Stimulated activated CD4-positive, alpha-beta T cell treated with anti-CD3 and anti-CD28 coated beads, TNF-alpha, amount 100 ng/mL, for 4 hours (primary cell): ENCODE measurements around the gene TMEM86B.
"Not testable (repeated sequence)": the region's sequence is repeated elsewhere in the genome, so short reads cannot be mapped to it uniquely, and the experiment has no call there.

Experiments used
- DNase-seq, 3 experiments: peaks; one replicate each; pipeline ENCODE4 v3.0.0-alpha.2; 2020; ENCODE audit warnings: low read depth in 3 of 3

Gene TMEM86B

DNA sequence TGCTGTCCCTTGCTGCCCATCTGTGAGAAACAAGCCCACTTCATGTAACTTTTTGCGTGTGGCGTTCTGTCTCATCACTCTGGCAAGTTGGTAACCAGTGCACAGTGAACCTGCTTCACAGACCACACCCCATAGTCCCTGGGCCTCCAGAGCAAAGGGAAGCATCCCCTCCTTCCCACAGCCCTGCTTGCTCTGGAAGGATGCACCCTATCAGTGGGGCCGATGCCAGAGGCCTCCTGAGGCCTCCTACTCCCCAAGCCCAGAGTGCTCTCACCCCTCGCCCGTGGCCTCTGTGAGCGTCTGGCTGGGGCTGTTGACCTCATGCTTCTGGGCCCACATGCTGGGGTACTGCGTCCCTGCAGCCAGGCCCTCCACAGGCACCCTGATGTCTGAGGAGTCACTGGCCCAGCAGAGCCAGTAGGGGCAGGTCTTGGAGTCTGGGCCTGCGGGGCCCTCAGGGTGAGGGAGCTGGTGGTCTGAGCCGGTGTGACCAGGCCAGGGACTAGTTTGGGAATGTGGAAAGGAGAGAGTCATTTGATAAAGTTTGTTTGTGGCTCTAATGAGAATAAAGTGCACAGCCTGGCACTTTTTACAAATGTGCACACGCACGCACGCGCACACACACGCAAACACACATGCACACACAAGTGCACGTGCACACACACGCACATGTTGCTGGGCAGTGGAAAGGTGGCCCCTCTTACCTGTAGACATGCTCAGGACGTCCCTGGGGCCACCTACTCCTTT, 5.1 kb downstream of the TMEM86B start:
- DNase-seq, result no peak

DNA sequence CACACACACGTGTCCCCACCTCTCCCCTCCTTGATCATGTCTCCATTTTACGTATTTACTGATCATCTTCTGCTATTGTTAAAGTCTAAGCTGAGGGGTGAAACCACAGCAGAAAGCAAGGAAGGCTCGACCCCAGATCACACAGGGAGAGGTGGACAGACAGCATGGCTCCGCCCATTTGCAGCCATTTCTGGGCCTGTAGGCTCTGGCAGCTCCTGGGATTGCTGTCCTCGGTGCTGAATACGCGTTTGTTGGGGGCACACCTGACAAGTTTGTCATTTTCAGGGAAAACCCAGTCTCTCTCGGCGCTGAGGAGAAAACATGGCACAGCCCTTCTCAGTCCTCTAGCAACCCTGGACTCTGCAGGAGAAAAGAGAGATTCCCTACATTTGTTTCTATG, 8.0 kb downstream of the TMEM86B start:
- DNase-seq, result no peak

DNA sequence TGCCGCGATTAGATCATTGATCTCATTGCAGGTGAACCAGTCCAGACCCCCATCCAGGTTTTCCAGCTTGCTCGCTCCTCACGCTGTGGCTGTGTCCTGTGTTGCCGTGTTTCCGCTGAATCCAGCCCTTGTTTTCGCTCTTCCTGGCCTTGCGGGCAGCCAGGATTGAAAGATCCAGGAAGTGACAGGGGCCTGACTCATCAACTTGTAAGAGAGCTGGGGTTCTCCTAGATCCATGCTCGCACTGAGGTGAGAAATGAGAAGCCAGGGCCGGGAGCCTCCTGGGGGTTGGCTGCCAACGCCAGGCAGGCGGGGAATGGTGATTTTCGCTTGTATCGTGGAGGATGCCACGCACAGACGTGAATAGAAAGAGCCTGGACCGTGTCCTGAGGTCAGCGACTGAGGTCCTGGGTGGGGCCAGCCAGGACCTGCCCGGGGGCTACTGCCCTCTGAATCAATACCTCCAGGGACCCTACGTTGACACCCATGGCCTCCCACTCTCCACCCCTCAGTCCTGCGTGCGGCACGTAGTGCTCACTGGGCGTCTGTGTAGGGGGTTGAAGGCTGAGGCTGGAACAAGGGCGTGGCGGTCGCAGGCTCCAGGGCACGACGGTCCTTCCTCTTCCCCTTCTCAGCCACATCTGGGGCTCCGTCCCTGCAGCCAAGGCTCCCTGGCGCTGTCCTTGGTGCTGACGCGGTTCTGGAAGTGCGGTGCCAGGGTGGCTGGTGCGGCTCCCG, 11.9 kb downstream of the TMEM86B start:
- peak in 1 of 3 experiments; percentile 18 for DNase-seq

DNA sequence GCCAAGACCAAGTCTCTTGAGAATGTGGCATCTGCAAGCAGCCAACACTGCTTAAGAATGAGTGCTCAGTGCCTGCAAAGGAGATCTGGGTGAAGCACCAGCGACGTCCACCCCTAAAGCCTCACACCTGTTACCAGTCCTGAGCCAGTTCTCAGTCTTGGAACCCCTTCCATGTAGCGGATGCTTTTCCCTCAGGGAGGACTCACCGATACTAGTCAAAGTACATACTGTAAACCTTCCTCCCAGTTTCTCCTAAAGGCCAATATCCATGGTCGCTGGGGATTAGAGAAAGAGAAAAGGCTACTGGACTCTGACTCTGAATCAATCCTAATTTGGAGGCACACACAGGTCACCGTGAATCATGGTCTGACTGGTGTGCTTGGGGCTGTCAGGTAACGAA, 15.0 kb downstream of the TMEM86B start:
- DNase-seq, result no peak

DNA sequence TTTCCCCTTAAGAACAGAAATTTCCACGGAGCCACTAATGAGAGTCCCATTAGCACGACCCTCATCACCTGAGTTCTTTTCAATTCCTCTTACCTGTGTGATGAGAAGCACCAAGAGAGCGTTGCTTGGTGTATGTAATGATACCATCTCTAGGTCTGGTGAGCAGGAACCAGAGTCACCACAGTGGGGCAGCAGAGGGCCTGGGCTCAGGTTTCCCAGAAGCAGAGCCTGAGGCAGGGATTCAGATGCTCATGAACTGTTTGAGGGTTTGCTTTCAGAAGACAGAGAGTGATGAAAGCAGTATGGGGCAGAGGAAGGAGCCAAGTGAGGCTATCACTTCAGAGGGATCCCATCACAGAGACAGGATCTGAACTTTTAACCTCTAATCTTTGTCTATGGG, 16.1 kb downstream of the TMEM86B start:
- DNase-seq, result no peak

DNA sequence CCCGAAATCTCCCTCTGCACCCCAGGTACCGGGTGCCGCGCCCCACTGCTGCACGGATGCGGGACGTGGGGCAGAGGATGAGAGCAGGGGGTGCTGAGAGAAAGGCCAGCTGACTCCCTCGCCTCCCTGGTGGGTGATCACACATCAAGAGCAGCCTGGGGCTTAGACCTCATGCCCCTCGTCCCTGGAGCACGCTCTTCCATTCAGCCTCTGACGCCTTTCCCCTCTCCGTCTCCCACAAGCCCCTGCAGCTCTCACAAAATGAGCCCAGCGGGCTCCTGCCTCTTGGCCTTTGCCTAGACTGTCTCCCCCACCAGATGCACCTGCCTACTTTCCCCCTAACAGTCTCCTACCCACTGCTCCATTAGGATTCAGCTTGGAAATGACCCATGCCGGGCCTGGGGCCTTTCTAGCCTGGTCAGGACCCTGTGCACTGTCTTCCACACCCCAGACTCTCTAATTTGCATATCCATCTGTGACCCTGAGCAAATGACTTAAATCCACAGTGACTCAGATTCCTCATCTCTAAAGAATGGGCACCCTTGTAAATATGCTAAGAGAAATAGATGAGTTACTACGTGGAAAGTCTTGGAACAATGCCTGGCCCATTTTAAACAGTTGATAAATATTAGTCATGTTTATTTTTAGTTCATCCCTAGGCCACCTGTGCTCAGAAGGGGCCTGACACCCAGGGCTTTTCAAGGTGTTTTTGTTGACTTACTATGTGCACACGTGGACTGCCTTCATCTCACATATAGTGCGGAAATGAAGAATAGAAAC, 18.7 kb downstream of the TMEM86B start:
- no peak for DNase-seq

DNA sequence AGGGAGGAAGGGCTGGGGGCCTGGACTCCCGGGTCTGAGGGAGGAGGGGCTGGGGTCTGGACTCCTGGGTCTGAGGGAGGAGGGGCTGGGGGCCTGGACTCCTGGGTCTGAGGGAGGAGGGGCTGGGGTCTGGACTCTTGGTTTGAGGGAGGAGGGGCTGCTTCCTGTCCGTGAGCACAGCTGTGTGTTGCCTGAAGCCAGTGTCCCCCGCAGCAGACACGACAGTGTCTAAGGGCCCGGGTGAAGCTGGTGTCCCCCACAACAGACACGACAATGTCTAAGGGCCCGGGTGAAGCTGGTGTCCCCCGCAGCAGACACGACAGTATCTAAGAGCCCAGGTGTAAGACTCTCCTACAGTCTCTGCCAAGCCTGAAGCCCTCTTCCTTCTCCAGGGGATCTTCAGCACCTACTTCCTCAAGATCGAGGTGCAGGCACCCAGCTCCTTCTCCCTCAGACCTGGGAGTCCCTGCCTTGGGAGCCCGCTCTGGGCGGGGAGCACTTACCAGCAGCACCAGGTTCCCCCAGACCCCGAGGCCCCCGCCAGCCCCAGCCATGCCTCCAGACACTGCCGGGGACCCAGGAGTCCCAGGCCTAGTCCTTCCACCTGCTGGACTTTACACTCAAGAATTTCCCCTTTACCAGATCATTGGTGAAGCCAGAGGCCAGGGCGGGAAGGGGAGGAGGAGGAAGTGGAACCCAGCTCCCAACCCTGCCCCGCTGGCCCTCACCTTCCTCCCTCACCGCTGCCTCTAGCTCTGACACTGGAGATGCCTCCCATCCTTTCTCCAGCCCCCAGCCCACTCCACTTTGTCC, 19.5 kb downstream of the TMEM86B start, which contains the start of gene PTPRH:
Gene PTPRH (minus strand): TSS at position 622 of the 813 bp plus-strand sequence. CDS start 68 bp downstream, at position 554.
- no peak for DNase-seq

DNA sequence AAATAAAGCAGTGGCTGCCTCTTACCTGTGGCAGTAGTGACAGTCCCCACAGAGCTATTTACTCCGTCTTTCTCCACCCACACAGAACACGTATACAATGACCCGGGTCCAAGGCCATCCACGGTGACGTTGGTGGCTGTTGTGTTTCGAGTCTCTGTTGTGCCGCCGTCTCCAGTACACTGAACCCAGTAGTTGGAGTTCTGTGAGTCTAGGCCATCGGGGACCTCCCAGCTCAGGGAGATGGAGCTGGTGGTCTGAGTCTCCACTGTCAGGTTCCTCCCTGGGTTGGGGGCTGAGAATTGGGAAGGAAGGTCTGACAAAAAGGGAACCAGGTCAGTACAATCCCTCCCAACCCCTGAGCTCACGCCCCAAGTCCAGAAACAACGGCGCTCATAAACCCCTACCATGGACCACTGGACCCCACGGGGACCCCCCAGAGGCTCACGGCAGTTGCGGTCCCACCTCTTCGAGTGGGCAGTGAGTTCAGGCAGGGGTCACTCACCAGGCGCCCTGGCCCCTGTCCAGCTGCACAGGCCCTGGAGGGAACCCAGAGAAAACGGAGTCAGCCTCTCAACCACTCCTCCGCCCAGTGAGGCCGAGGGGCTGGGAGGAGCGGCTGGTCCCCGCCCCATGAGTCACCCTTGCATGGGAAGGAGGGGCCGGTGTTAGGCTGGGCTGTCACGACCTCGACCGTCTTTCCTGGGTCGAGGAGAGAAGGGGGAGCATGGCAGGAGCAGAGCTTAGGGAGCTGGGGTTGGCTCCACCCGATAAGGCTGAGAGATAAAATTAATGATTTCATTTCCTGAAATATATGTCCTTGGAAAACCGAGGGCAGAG, 21.7 kb downstream of the TMEM86B start:
- DNase-seq, result peak in 1 of 3 experiments; percentile 12

DNA sequence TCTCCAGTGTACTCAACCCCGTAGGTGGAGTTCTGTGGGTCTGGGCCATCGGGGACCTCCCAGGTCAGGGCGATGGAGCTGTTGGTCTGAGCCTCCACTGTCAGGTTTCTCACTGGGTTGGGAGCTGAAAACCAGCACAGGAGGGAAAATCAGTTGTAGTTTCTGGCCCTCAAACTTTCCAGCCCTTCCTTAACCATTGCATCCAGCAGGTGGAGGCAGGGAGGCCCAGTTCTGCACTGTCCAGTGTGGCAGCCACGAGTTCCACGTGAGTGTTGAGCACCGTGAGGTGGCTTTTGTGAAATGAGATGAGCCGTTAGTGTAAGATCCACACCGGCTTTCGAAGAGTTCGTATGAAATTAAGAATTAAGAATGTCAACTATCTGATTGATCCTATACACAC, 26.4 kb downstream of the TMEM86B start:
- not testable (repeated sequence) for DNase-seq

DNA sequence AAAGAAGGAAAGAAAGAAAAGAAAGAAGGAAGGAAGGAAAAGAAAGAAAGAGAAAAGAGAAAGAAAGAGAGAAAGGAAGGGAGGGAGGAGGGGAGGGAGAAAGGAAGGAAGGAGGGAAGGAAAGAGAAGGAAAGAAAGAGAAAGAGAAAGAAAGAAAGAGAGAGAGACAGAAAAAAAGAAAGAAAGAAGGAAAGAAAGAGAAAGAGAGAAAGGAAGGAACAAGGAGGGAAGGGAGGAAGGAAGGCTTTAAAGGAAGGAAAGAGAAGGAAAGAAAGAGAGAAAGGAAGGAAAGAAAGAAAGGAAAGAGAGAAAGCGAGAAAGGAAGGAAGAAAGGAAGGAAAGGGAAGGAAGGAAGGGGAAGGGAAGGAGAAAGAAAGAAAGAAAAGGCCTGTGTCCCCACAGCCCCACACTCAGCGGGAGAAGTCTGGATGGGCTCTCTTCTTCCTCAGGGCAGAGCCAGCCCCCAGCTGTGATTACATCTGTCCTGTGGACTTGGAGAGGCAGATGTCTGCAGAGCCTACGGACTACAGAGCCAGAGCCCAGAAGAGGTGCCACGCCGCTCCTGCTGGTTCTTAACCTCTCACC, 28.9 kb downstream of the TMEM86B start:
- DNase-seq, result no peak

DNA sequence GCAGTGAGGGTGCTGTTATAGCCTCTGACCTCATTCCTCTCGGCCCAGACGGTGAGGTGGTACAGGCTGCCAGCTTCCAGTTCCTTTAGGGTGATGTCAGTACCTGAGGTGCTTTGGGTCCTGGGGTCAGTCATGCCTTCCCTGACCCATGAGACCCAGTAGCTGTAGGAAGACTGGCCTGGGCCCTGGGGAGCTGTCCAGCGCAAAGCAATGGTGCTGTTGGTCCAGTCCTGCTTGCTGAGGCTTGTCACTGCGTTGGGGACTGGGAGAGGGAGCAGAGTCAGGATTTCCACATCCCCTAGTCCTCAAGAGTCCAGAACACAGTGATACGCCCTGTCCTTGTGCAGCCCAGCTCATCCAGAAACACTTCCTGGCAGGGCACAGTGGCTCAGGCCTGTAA, 29.9 kb downstream of the TMEM86B start:
- DNase-seq, result no peak

DNA sequence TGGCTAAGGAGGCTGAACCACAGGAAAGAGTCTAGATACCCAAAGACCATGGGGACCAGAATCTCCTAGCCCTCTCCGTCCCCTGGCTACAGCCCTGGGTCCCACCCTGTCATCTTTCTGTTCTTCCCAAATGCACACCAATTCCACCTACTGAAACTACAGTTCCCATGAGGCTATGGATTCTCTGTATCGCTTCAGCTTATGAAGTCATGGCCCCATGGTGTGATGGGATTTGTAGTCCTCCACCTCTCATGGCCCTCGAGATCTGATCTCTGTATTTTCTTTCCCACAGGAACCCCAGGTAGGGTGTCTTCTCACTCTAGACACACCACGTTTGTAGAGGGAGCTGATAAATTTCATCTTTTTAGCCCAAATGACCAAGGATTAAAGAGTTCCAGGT, 31.0 kb downstream of the TMEM86B start:
- DNase-seq, result no peak

DNA sequence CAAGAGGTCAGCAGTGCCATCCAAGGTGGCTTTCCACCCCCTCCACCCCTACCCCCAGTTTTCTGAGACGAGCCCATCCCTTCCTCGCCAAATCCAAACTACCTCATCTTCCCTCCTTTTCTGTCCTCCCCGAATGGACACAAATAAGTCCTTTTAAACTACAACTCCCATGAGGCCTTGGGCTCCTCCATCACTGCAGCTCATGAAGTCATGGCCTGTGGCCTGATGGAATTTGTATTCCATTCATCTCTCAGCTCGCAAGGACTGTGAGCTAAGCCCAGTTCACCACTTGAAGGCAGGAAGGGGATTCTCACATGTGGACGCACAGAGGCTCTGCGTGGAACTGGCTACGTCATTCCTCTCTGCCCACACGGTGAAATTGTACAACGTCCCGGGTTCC, 31.8 kb downstream of the TMEM86B start:
- DNase-seq, result no peak

DNA sequence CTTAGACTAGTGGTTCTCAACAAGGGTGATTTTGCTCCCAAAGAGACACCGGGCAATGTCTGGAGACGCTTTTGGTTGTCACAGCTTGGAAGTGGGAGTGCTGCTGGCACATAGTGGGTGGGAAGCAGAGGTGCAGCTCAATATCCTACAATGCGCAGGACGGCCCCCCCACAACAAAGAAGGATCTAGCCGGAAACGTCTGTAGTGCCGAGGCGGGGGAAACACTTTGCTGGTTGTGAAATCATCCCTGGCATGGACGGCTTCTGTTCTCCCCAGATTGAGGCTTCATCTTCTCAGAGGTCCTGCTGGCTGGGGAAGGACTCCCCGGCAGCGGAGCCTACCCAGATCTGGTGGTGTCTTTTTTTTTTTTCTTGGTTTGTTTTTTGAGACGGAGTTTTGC, 35.1 kb downstream of the TMEM86B start:
- DNase-seq, result no peak

DNA sequence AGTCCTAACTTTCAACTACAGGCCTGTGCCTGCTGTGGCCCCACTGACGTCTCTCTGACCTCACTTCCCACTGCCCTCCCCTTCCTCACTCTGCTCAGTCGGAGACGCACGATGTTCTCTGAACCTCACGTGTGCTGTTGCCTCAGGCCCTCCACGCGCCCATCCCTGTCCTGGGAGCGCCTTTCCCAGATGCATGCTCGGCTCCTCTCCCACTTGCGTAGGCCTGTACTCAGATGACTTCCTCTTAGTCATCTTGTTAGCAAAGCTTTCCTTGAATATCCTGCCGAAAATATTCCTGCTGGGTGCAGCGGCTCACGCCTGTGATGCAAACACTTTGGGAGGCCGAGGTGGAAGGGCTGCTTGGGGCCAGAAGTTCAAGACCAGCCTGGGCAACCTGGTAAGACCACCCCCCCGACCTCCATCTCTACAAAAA, 39.1 kb downstream of the TMEM86B start:
- DNase-seq, result no peak

DNA sequence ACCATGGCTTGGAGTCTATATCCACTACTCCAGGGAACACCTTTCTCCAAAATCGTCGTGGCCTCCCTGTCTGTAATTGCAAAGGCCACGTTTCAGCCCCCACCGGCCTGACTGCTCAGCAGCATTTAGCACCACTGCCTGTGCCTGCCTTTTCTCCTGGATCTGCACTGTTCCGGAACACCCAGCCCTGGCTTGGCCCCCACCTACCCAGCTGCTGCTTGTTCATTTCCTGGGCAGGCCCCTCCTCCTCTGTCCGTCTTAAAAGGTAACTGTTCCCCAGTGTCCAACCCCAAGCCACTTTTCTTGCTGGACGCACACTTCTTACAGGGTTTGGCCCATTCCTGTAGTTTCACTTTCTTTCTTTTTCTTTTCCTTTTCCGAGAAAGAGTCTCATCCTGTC, 39.9 kb downstream of the TMEM86B start:
- DNase-seq, result no peak

DNA sequence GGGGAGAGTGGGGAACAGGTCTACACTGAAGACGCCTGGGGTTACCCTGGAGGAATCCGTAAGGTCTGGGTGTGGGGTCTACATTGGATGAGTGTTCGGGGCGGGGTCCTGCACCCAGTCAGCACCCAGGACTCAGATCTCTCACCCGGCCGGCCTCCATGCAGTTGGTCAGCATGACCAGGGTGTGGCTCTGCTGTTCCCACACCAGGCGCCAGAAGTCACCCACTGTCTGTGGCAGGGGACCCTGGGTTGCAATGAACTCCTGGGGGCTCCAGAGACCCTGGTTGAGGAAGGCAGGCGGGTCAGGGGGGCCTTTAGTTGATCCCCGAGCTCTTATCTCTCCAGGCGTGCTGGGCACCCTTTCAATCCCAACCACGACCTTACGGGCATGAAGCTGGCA, 42.5 kb downstream of the TMEM86B start:
- DNase-seq, result no peak

DNA sequence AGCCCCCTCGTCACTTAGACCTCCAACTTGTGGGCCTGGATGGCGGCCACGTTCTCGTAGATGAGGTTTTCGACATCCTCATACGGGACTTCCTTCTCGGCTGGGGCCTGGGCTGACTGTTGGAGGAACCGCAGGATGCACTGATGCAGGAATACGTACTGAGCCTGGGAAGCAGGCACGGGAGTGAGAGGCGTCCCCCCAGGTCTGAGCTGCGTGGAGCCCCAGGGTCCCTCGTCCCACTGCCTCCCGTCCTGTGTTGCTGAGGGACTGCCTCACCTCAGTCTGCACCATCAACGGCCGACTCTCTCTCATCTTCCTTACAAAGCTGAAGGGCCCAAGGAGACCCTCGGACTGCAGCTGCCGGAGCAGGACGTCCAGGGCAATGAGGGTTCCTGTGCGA, 46.8 kb downstream of the TMEM86B start:
- DNase-seq, result no peak

DNA sequence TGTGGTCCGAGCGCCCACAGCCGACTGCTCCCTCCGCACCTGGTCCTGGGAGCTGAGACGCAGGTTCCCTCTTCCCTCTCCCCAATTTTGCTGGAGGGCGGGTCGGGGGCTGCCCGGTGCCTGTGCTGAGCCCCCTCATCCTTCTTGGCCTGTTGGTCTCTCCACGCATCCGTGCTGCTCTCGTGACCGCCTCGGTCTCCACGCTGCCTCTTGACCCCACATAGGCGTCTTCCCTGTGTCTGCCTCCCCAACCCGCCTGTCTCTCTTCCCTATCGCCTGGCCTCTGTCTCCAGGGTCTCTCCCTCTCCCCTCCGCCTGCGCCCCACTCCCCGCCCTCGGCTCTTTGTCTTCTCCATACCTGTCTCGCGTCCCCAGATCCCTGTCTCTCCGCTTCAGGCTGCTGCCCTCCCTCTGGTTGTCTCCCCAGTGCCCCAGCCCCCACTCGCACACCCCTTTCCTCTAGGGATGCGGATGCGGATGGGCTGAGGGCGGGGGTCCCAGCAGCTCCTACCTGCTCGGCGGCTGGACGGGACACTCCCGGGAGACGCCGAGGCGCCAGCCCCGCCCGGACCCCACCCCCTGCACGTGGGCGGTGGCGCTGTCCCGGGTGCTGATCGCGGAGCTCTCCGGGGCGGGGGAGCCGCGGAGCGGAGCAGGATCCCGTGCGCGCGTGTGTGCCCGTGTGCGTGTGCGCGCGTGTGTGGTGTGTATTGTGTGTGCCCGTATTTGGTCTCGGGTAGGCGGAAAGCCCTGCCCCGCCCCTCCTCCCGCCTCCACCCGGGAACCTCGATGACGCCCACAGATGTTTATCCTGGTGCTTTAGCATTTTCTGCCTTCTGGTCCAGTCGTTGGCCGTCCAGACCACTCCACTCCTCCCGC, 48.7 kb downstream of the TMEM86B start, which contains the start of gene SYT5:
Gene SYT5 (minus strand): TSS at position 684 of the 879 bp plus-strand sequence. CDS start 1,248 bp downstream, outside the sequence.
- DNase-seq, result peak; percentile 28 to 47 (median 29)
